Dermis microvascular lymphatic vessel endothelial cell (primary cell): ENCODE measurements around the gene PROK2. TPM values are rescaled to one million over a fixed set of nuclear protein-coding genes. Genes with fewer than 3 reads are reported as not detected.

Experiments
- DNase-seq, 2 donors: peaks; one replicate each; pipeline versions ENCODE4 v3.0.0 to v3.0.0-alpha.2; 2010; ENCODE audit warnings: low read depth in 2 of 2
- total RNA-seq: library from RNA; depleted of rRNA; stranded (reverse); fragments of >200 nt; gene quantifications from 2 replicates; pipeline ENCODE4 v1.2.1, GENCODE V29; 2014

The PROK2 gene, protein sequence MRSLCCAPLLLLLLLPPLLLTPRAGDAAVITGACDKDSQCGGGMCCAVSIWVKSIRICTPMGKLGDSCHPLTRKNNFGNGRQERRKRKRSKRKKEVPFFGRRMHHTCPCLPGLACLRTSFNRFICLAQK
- not detected in 2 replicates for total RNA-seq

DNA sequence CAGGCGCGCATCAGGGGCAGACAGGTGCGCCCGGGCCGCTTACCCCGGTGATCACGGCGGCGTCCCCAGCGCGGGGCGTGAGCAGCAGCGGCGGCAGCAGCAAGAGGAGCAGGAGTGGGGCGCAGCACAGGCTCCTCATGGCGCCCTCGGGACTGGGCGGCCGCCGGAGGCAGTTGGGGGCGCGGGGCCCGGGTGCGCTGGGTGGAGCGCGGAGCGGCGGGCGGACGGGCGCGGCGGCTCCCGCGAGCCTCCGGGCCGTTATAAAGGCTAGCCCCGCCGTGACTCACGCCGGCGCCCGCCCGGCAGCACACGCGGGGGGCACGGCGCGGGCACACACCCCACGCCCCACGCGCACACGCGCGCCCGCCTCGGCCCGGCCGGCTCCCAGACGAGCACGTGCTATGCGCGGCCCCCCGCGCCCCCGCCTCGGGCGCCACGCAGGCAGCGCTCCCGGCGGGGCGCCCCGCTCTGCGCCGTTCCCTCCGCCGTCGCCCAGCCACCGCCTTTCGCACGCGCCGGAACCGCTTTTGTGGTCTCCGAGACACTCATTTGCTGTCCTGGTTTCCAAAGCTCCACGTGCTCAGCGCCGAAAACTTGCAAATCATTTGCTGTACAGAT is at the start of gene PROK2:
Gene PROK2, minus strand, starts transcription at position 235 of the 618 bp plus-strand sequence. Its CDS starts 96 bp downstream, at position 139.
- DNase-seq: no peak

DNA sequence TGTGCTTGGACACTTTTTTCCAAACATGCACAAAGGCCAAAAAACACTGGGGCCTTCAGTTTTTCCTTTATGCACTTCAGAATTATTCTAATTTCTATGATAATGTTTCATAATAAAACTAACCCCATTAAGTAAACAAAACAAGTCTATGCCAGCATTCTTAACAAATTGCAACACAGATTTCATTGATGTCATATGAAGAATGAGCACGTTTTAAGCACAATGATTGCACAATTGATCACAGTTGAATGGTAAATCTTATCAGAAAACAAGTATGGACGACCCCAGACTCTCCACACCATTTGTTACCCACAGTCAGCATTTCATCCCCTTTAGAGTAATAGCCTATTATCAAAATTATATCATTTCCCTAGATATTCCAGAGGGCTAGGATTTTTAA is 46.7 kb upstream of the PROK2 start:
- DNase-seq: no peak

DNA sequence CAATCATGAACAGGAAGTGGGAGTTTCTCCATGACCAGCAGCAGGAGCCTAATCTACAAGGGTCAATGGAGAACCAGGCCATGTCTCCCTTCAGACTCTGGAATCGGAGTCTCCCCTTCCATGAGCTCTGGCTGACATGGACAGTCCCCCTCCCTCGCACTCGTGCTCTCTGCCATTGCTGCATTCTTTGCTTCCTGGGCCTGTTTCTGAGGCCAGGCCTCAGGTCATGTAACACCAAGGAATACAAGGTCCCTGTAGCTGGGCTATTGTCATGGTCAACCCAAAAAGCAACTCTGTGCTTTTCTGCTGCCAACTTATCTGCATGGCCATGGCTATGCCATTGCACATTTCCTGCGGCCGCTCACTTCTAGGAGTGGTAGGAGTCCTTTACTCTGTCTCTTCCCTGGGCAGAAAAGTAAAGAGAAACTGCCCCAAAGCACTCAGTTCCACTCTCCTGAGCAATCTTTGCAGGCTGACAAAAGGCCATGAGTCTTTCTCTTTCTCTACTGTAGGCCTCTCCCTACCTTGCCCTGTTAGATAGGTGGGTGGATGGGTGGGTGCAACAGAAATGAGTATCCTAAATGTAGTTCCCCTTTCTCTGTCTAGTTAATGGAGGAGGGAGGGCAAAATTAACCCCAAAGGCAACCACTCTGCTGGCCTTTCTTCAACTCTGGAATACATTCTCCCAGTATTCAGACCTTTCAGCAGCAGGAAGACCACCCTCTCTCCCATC is 40.8 kb upstream of the PROK2 start:
- DNase-seq: no peak

DNA sequence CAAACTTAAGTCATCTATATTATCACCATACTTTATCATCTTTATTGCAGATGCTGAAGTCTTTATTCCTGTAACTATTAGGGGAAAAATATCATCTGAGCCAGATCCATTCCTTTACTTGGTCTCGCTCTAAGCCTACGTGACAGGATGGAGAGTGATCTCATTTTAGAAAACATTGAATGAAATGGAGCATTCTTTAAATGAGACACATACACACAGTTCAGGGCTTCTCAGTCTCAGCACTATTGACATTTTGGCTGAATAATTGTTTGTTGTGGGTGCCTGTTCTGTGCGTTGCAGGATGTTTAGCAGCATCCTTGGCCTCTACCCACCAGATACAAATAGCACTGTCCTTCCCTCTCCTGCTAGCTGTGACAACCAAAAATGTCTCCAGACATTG is 36.2 kb upstream of the PROK2 start:
- DNase-seq: no peak

DNA sequence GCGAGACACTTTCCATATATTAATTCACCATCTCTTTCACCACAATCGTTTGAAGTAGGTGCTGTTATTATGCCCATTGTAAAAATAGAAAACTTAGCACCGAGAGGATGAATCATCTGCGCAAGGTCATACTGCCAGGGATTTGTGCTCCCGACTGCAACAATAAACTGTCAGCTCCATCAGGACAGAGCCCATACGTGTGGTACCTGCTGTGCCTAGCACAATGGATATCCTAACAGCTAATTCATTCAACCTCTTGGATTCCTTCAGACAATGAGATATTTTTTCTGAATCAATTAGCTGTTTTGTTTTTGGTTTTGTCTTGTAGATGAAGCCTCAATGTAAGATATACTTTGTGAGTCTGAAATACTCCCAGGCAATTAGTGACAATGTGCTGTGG is 32.3 kb upstream of the PROK2 start:
- DNase-seq: no peak

DNA sequence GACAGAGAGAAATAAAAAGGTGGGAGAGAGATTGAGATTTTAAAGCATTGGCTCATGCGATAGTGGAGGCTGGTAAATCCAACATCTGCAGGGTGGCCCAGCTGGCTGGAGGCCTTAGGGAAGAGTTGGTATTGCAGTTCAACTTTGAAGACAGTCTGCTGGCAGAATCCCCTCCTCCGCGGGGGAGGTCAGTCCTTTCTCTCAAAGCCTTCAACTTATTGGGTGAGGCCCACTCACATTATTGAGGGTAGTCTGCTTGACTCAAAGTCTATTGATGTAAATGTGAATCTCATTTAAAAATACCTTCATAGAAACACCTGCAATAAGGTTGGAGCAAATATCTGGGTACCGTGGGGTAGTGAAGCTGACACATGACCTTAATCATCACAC is 31.8 kb upstream of the PROK2 start:
- DNase-seq: no peak

DNA sequence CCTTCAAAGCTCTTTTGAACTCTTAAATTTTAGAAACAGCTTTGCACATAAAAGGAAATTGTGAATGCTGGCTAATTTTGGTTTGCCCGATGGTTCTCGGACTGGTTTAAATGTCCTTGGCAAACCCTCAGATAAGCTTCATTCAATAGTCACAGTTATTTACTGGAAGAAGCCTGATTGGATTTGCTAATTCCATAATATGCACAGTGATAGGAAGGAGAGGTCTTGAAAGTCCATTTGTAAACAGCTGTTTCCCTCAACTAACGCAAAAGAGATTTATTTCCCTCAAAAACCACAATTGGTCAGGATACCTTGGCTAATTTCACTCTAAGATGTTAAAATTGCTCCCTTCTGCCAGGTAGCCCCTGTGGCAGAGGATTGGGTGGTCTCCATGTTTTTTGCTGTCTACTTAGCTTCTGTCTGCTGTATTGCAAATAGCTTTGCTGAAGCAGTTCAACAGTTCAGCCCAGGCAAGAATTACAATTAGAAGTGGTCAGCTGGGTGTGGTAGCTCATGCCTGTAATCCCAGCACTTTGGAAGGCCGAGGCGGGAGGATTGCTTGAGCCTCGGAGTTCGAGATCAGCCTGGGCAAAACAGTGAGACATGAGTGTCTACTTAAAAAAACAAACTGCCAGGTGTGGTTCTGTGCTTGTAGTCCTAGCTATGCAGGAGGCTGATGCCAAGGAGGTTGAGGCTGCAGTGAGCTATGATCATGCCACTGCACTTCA is 30.6 kb upstream of the PROK2 start:
- no peak for DNase-seq

DNA sequence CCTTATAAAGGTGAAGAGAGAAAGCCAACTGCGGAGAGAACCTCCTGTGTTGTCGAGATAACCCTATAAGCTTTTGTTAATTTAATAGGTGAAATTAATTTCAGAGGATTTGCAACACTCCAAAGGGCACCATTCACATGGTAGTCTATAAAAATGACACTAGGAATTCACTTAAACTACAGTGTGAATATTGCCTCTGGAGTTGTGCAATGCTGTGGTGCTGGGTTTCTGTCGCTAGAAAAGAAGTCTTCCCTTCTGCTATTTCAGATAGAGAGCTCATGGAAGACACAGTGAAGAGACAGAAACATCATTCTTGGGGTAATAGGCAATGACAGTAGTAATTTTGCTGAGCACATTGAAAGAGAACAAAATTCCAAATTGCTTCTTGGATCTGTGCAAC is 28.8 kb upstream of the PROK2 start:
- DNase-seq: no peak

DNA sequence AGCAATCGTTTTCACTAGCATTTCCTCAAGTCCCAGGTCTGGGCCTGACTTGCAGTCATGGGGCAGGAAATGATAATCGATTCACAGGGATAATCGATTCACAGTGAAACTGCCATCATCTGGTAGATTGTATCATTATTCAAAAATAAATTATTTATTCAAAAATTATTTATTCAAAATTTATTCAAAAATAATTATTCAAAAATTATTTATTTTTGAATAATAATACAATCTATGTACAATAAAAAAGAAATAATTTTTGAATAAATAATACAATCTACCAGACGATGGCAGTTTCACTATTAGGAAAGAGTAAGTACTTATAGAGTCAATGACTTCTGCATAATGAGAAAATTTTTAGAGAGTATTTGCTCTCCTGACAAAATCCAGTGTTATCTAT is 28.1 kb upstream of the PROK2 start:
- DNase-seq: no peak

DNA sequence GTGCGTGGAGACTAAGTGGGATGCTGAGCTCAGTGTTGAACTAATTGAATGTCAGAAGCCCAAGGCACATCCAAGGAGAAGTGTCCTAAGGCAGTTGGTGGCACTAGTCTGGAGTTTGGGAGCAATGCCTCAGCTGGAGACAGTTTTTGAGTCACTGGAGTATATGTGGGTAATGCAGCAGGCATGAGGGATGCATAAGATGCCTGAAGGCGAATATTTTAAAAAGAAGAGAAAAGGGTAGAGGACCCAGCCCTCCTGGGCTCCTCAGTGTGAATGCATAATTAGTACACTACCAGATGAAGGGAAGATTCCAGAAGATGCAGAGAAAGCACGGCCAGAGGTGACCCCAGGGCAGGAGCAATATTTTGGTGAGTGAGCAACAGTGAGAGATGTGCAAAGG is 25.1 kb upstream of the PROK2 start:
- no peak for DNase-seq

DNA sequence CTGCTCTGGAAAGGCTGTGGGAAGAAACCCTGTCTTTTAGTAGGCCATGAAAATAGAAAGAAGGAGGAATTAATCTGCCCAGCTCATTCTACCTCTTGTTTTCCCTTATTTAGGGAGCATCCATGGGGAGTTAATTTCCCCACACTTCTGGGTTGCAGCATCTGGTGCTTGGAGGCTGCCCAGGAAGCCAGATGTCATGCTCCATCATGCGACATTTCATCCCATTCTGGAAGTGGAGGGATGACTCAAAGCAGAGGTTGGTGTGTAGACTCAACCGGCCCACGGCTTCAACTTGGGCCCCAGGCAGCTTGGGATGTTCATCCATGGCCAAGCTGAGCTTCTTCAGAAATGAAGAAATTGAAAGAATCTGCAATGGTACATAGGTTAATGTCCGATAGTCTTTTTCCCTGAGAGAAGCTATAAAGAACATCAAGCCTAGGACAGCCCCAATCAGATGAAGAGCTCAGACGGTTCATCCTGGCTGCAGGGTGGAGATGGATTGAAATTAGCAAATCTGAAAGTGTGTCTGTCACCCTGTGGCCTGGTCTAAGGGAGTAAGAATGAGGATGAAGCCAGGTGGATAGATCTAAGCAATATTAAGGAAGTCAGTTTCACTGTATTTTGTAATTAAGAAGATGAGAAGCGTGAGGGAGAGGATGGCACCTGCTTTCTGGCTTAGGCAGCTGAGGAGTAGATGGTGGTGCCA is 24.5 kb upstream of the PROK2 start:
- DNase-seq: no peak

DNA sequence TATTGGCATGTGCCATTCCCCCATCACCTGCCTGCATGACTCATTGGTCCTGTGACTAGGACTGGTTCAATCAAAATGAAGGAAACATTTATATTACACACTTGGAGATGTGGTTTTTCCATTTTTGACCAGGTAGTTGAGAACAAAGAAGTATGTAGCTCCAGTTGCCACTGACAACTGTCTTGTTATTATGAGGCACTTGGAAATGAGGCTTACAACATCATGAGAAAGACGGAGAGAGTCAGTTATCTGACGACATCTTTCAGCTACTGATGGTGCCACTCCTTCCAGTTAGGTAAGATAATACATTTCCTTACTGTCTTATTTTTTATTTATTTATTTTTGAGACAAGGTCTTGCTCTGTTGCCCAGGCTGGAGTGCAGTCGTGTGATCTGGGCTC is 21.8 kb upstream of the PROK2 start:
- no peak for DNase-seq

DNA sequence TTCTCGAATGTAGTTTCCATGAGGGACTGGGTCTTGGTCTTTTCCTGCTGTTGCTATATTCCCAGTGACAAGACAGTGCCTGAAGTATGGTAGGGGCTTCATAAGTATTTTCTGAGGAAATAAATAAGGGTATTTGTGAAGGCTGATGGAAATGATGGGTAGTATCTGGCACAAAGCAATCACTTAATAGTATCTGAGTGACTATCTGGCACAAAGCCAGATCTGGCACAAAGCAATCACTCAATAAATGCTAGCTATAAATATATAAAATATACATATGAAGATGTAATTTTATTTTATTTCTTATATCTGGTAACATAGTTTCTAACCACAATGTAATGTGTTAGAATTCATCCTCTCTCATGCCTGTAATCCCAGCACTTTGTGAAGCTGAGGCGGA is 20.7 kb upstream of the PROK2 start:
- no peak for DNase-seq

DNA sequence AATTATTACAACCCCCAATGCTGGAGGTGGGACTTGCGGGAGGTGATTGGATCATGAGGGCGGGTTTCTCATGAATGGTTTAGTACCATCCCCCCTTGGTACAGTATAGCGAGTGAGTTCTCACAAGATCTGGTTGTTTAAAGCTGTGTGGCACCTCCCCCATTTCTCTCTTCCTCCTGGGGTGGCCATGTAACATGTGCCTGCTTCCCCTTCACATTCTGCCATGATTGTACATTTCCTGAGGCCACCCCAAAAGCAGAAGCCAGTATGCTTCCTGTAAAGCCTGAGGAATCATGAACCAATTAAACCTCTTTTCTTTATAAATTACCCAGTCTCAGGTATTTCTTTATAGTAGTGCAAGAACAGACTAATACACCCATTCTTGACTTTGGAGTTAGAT is 20.3 kb upstream of the PROK2 start:
- no peak for DNase-seq

DNA sequence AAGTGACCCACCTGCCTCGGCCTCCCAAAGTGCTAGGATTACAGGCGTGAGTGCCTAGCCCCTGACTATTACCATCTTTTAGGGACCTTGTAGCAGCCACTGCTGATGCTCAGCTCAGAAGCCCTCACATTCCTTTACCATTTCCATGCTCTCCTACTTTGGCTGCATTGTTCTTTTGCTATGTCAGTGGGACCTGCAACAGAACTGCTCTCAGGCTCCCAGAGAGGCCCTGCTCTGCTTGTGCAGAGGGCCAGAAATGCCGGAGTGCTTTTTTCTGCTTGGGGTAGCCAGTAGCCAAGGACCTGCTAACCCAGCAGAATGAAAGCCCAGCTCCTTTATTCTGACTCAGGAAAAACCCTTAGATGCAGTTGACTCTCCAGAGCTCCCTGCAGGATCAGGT is 18.3 kb upstream of the PROK2 start:
- no peak for DNase-seq

DNA sequence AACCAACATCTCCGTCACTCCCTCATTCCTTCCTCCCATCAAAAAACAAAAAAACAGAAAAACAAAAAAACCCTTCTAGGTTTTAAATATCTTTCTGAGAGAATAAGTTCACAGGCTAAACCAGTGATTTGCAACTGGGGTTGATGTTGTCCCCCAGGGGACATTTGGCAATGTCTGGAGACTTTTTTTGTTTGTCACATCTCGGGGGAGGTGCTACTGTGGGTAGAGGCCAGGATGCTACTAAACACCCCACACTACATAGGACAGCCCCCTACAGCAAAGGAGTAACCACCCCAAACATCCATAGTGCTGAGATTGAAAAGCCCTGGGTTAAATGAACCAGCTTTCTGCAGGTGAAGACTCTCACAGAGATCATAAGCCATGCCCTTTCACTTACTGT is 17.0 kb upstream of the PROK2 start:
- no peak for DNase-seq

DNA sequence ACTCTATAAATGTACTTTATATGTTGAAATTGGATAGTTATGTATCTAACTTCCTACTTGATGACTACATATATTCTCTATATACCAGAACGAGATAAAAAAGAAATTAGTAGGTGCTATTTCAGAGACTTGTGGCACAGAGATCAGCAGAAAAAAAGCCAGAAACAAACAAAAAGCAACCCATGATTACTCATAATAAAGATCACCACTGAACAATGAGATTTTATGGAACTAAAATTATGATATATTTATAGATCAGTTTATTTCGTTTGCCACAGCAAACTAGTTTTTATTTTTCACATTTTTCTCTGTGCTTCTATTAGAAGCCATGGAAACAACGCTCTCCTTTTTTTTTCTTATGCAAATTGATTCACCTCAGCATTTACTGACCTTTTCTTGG is 15.1 kb upstream of the PROK2 start:
- DNase-seq: no peak

DNA sequence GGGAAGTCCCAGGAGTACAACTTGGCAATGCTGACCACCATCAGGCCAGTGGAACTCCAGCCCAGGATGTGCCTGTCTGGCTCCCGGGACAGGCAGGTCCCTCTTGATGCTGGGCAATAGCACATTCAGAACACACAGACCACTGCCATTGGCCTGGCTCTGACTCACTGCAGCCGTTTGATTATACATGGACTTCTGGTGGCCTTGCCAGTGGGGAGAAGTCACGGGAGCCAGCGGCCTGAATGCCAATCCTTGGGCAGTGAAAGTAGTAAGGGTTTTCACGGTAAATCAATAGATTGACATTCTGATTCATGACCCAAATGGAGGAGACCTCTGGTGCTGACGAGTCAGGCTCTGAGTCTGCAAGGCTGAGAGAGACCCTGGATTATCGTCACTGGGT is 12.5 kb upstream of the PROK2 start:
- no peak for DNase-seq

DNA sequence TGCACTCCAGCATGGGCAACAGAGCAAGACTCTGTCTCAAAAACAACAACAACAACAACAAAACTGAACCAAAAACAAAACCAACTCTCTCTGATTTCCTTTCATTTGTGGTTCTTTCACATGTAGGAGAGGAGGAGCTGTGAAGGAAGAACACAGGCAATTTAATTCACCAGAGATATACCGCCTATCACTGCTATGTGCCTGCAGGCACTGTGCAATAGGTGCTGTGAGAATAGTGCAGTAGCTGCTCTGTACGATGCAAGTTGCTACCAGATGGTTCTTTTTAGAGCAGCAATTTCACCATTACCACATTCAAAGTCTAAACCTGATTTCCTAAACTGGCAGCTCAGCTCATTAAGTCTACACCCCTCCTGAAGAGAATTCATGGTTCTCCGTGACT is 11.3 kb upstream of the PROK2 start:
- DNase-seq: no peak

DNA sequence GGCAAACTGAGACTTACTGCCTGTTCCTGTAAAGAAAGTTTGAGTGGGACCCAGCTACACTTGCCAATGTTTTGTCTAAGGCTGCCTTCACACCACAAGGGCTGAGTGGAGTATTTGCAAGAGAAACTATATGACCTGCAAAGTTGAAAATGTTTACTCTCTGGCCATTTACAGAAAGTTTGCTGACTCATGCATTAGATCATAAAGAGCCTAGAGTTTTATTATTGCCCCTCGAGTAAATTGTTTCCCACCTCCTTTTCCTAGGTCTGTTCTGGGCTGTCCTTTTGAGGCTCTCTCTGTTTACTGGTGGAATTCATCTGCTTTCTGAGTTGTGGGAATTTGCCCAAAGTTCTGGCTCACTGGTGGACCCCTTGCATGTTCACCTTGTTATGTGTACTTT is 6.7 kb upstream of the PROK2 start:
- no peak for DNase-seq

DNA sequence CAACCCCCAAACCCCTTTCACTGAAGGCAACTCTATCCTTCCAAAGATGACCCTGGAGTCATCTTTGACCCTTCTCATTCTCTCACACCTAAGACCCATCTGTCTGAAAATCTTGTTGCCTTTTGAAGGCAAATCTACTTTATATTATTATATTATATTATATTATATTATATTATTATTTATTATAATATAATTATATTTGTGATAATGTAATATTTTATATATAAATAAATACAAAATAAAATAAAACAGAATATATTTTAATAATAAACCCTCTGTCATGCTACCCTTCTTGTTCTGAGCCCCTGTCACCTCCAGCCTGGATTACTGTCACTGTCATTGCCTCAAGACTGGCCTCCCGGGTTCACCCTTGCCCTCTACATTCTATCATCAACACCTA is 5.0 kb upstream of the PROK2 start:
- no peak for DNase-seq

DNA sequence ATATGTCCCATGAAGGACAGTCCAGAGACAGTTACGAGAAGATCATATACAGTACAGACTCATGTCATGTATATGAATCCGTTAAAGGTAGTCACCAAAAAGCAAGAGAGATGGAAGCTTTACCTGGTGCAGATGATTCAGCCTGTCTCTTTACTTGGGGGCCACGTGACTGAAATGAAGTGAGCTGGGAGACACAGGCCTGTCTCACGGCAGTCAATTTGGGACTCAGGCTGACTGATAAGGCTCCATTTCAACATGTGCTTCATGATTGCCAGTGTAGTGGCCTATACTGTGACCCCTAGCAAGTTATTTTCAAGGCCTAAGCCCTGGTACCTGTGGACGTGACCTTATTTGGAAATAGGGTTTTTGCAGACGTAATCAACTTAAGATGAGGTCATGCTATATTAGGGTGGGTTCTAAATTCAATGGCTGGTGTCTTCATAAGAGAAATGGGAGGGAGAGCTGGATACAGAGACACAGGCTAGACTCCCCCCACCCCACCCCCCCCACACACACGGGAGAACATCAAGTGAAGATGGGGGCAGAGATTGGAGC is 3.0 kb upstream of the PROK2 start:
- DNase-seq: no peak
